HepG2 (cell line): ENCODE measurements around the gene WDR59. TPM values are rescaled to one million over a fixed set of nuclear protein-coding genes. Genes with fewer than 3 reads are reported as not detected.

Source experiments
- BORCS8-MEF2B ChIP-seq: sonication (generic); formaldehyde crosslinking; IDR thresholded peaks from 2 replicates; pipeline ENCODE4 v1.8.0; 2022; ENCODE audit warnings: mild to moderate bottlenecking, missing genetic modification reagents
- DPF2 ChIP-seq: sonication (generic); formaldehyde crosslinking; IDR thresholded peaks from 2 replicates; pipeline ENCODE4 v1.4.0; 2020; ENCODE audit warnings: mild to moderate bottlenecking, low read depth, missing genetic modification reagents, borderline replicate concordance
- GTF2F1 ChIP-seq: fragments of 150-350 bp; IDR thresholded peaks from 2 replicates; pipeline ENCODE4 v1.6.1; 2014; ENCODE audit warnings: low read length
- GZF1 ChIP-seq: sonication (generic); formaldehyde crosslinking; IDR thresholded peaks from 2 replicates; pipeline ENCODE4 v1.5.1; 2020; ENCODE audit warnings: mild to moderate bottlenecking, missing genetic modification reagents
- KMT2A ChIP-seq: sonication (generic); formaldehyde crosslinking; IDR thresholded peaks from 2 replicates; pipeline ENCODE4 v1.4.0; 2020; ENCODE audit warnings: missing genetic modification reagents
- MED1 ChIP-seq: sonication (generic); formaldehyde crosslinking; IDR thresholded peaks from 2 replicates; pipeline ENCODE4 v1.4.0; 2020; ENCODE audit warnings: missing genetic modification reagents
- MTF2 ChIP-seq: sonication (generic); formaldehyde crosslinking; IDR thresholded peaks from 2 replicates; pipeline ENCODE4 v1.5.0; 2020; ENCODE audit warnings: missing genetic modification reagents, borderline replicate concordance
- NCOA1 ChIP-seq: sonication (generic); formaldehyde crosslinking; IDR thresholded peaks from 2 replicates; pipeline ENCODE4 v1.9.0; 2021; ENCODE audit warnings: missing genetic modification reagents
- NFE2L1 ChIP-seq: sonication (generic); formaldehyde crosslinking; IDR thresholded peaks from 2 replicates; pipeline ENCODE4 v1.4.0; 2020; ENCODE audit warnings: missing genetic modification reagents, mild to moderate bottlenecking, borderline replicate concordance
- PATZ1 ChIP-seq: sonication (generic); formaldehyde crosslinking; IDR thresholded peaks from 2 replicates; pipeline ENCODE4 v1.4.0; 2020; ENCODE audit warnings: missing genetic modification reagents
- PBX2 ChIP-seq: IDR thresholded peaks from 2 replicates; pipeline ENCODE4 v1.6.1; 2016; ENCODE audit warnings: control low read depth
- PBX3 ChIP-seq: sonication (generic); formaldehyde crosslinking; IDR thresholded peaks from 2 replicates; pipeline ENCODE4 v1.8.1; 2023; ENCODE audit warnings: missing genetic modification reagents, inconsistent platforms, borderline replicate concordance
- SATB2 ChIP-seq: sonication (generic); formaldehyde crosslinking; IDR thresholded peaks from 2 replicates; pipeline ENCODE4 v1.5.0; 2020; ENCODE audit warnings: missing genetic modification reagents
- SMARCC2 ChIP-seq: fragments of 450-650 bp; IDR thresholded peaks from 2 replicates; pipeline ENCODE4 v1.6.1; 2017; ENCODE audit warnings: antibody characterized with exemption, mild to moderate bottlenecking
- ZFP36L2 ChIP-seq: sonication (generic); formaldehyde crosslinking; IDR thresholded peaks from 2 replicates; pipeline ENCODE4 v1.4.0; 2020; ENCODE audit warnings: missing genetic modification reagents
- ZMYM3 ChIP-seq: sonication (generic); formaldehyde crosslinking; IDR thresholded peaks from 2 replicates; pipeline ENCODE4 v1.5.1; 2020; ENCODE audit warnings: mild to moderate bottlenecking, missing genetic modification reagents
- ZNF180 ChIP-seq: sonication (generic); formaldehyde crosslinking; IDR thresholded peaks from 2 replicates; pipeline ENCODE4 v1.4.0; 2020; ENCODE audit warnings: low read depth, missing genetic modification reagents, borderline replicate concordance
- ZNF260 ChIP-seq: sonication (generic); formaldehyde crosslinking; IDR thresholded peaks from 2 replicates; pipeline ENCODE4 v1.4.0; 2020; ENCODE audit warnings: missing genetic modification reagents, low read depth, mild to moderate bottlenecking, borderline replicate concordance
- ZNF34 ChIP-seq: sonication (generic); formaldehyde crosslinking; IDR thresholded peaks from 2 replicates; pipeline ENCODE4 v1.4.0; 2020; ENCODE audit warnings: mild to moderate bottlenecking, missing genetic modification reagents, borderline replicate concordance
- ZNF501 ChIP-seq: sonication (generic); formaldehyde crosslinking; IDR thresholded peaks from 2 replicates; pipeline ENCODE4 v1.5.1; 2020; ENCODE audit warnings: mild to moderate bottlenecking, moderate library complexity, missing genetic modification reagents
- ZNF549 ChIP-seq: sonication (generic); formaldehyde crosslinking; IDR thresholded peaks from 2 replicates; pipeline ENCODE4 v1.5.0; 2020; ENCODE audit warnings: missing genetic modification reagents
- ZNF557 ChIP-seq: sonication (generic); formaldehyde crosslinking; IDR thresholded peaks from 2 replicates; pipeline ENCODE4 v1.4.0; 2020; ENCODE audit warnings: missing genetic modification reagents
- ZNF639 ChIP-seq: conservative IDR thresholded peaks from 2 replicates; pipeline ENCODE4 v1.6.1; 2018; ENCODE audit warnings: missing genetic modification reagents
- ZXDC ChIP-seq: sonication (generic); formaldehyde crosslinking; IDR thresholded peaks from 2 replicates; pipeline ENCODE4 v1.5.0; 2020; ENCODE audit warnings: mild to moderate bottlenecking, missing genetic modification reagents
- polyA plus RNA-seq, 8 experiments: library from polyadenylated mRNA; depleted of rRNA in 3 of 8; stranded (reverse) in 7 of 8; unstranded in 1 of 8; fragments of >200 nt; fragmentation: Illumina TruSeq in 4 of 8; extraction: Trizol in 4 of 8; gene quantifications; 2 replicates each; pipeline versions ENCODE4 v1.2.1 to v1.2.3, GENCODE V29; 2011 to 2016; ENCODE audit warnings: low read depth in 4 of 8, missing spikeins in 1 of 8, mixed read lengths in 1 of 8; ENCODE audit not compliant: insufficient read depth in 1 of 8
- total RNA-seq, 5 experiments: library from RNA; depleted of rRNA; stranded (reverse); fragments of >200 nt; fragmentation: Illumina TruSeq; extraction: Trizol; gene quantifications; 2 replicates each; pipeline ENCODE4 v1.2.3, GENCODE V29; 2016; ENCODE audit warnings: low read depth in 1 of 5

Gene WDR59
- total and polyA plus RNA-seq, 2 of the 13 experiments (the other 11 are each of a cell fraction or from before 2014, with no cell fraction given) = 65.2 to 306 TPM

GRCh38 chr16:75000481-75001081 lies 15.7 kb upstream of the WDR59 start (continued):
- TF ChIP-seq NFE2L1 (CRISPR knock-in tag) (no peak), ZFP36L2 (CRISPR knock-in tag) (no peak), ZXDC (CRISPR knock-in tag) (no peak), KMT2A (CRISPR knock-in tag) (peak; percentile 35; the same call in 1 of the 2 replicates), ZNF260 (no peak), PBX3 (no peak), PATZ1 (CRISPR knock-in tag) (no peak), BORCS8-MEF2B (CRISPR knock-in tag) (no peak), PBX2 (CRISPR knock-in tag) (no peak), MED1 (CRISPR knock-in tag) (no peak), NCOA1 (CRISPR knock-in tag) (no peak), SATB2 (no peak), ZNF501 (peak; percentile 88), ZNF180 (CRISPR knock-in tag) (no peak), GTF2F1 (no peak), ZNF557 (no peak), ZNF34 (CRISPR knock-in tag) (no peak), DPF2 (CRISPR knock-in tag) (no peak), ZNF639 (CRISPR knock-in tag) (no peak), SMARCC2 (no peak), MTF2 (no peak), GZF1 (0 out of 2 replicates have a peak, but pooled peaks have one; percentile 19), ZNF549 (CRISPR knock-in tag) (no peak), ZMYM3 (CRISPR knock-in tag) (no peak)
